ENCODE data around the gene MC3R. TPM values are rescaled to one million over a fixed set of nuclear protein-coding genes. Genes with fewer than 3 reads are reported as not detected.

Gene MC3R
- total RNA-seq, 2 experiments from 2014 or later, result not detected

GRCh38 chr20:56222945-56223344, 25.6 kb upstream of the MC3R start:
- CTCF ChIA-PET, result no interaction called here
- Mint-ChIP-seq H3K27ac (no peak overlapping the region), H3K4me1 (no peaks in the 10 kb centered on the region), H3K36me3 (no peaks in the 10 kb centered on the region), H3K9me3 (ENCODE audit: low read depth) (peaks cover 2% of the 10 kb centered on the region), H3K4me3 (no peak overlapping the region), H3K27me3 (no peaks in the 10 kb centered on the region)
- DNase-seq, result no peak
- no peak for ATAC-seq

GRCh38 chr20:56223352-56223751, 25.2 kb upstream of the MC3R start:
- Mint-ChIP-seq H3K4me3 (no peak overlapping the region), H3K27ac (no peak overlapping the region), H3K36me3 (no peaks in the 10 kb centered on the region), H3K27me3 (no peaks in the 10 kb centered on the region), H3K9me3 (ENCODE audit: low read depth) (peaks cover 2% of the 10 kb centered on the region), H3K4me1 (no peaks in the 10 kb centered on the region)
- DNase-seq (no peak), ATAC-seq (no peak)
- CTCF ChIA-PET, result no interaction called here

DNA sequence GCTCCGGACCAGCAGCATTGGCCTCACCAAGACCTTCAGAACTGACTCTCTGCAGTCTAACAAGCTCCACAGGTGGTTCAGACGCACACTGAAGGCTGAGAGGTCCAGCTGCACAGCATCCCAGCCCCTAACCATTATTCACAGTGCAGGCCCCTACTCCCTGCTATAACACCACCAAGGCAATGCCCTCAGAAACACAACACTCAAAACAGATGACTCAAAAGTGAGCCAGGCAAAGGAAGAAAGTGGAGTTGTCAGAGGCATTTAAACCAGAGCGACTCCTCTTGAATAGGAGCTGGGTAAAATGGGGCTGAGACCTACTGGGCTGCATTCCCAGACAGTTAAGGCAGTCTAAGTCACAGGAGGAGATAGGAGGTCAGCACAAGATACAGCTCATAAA, 20.5 kb upstream of the MC3R start:
- Mint-ChIP-seq H3K4me3 (no peak overlapping the region), H3K9me3 (ENCODE audit: low read depth) (no peaks in the 10 kb centered on the region), H3K27me3 (no peaks in the 10 kb centered on the region), H3K36me3 (no peaks in the 10 kb centered on the region), H3K27ac (no peak overlapping the region), H3K4me1 (no peaks in the 10 kb centered on the region)
- ATAC-seq, result no peak
- no peak for DNase-seq
- CTCF ChIA-PET, result no interaction called here

- Mint-ChIP-seq H3K27me3 (no peaks in the 10 kb centered on the region), H3K4me1 (no peaks in the 10 kb centered on the region), H3K36me3 (no peaks in the 10 kb centered on the region), H3K9me3 (ENCODE audit: low read depth) (peaks cover 7% of the 10 kb centered on the region), H3K4me3 (no peak overlapping the region), H3K27ac (no peak overlapping the region)
- CTCF ChIA-PET, result no interaction called here
- no peak for ATAC-seq
- no peak for DNase-seq
Observed at GRCh38 chr20:56229812-56230211, 18.7 kb upstream of the MC3R start.

DNA sequence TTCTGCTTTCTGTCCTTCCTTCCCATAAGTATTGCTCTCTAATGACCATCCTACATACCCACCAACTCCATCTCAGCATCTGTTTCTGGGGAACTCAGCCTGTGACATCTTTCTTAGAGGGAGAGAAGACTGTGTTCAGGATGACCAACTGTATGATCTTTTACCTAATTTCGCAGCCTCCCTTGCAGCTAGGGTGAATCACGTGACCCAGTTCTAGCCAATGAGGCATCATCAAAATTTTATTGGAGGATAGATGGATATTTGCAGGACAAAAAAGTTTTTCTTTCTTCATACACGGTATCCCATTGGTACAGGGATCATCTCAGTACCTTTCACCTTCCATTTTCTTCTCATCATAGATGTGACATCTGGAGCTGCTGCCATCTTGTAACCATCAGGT, 14.4 kb upstream of the MC3R start:
- CTCF ChIA-PET, result no interaction called here
- H3K9me3 Mint-ChIP-seq (ENCODE audit: low read depth), result peaks cover 9% of the 10 kb centered on the region
- H3K4me3 Mint-ChIP-seq, result no peak overlapping the region
- no peak overlapping the region for H3K27ac Mint-ChIP-seq
- ATAC-seq (no peak), DNase-seq (no peak)
- H3K27me3 Mint-ChIP-seq, result no peaks in the 10 kb centered on the region
- no peaks in the 10 kb centered on the region for H3K36me3 Mint-ChIP-seq
- H3K4me1 Mint-ChIP-seq, result no peaks in the 10 kb centered on the region

GRCh38 chr20:56237335-56237734, 11.2 kb upstream of the MC3R start:
- peaks cover 9% of the 10 kb centered on the region for H3K9me3 Mint-ChIP-seq (ENCODE audit: low read depth)

GRCh38 chr20:56244259-56244658, 4.3 kb upstream of the MC3R start:
- DNase-seq (no peak), ATAC-seq (no peak)
- no peak overlapping the region for H3K27ac Mint-ChIP-seq
- CTCF ChIA-PET, result no interaction called here
- peaks cover 4% of the 10 kb centered on the region for H3K27me3 Mint-ChIP-seq
- H3K4me3 Mint-ChIP-seq, result no peak overlapping the region
- H3K4me1 Mint-ChIP-seq, result no peaks in the 10 kb centered on the region
- no peaks in the 10 kb centered on the region for H3K9me3 Mint-ChIP-seq (ENCODE audit: low read depth)
- no peaks in the 10 kb centered on the region for H3K36me3 Mint-ChIP-seq

More at GRCh38 chr20:56237335-56237734, 11.2 kb upstream of the MC3R start:
- no peak overlapping the region for H3K4me3 Mint-ChIP-seq
- H3K27ac Mint-ChIP-seq, result no peak overlapping the region
- DNase-seq, result no peak
- CTCF ChIA-PET, result no interaction called here
- H3K4me1 Mint-ChIP-seq, result no peaks in the 10 kb centered on the region
- no peaks in the 10 kb centered on the region for H3K27me3 Mint-ChIP-seq
- H3K36me3 Mint-ChIP-seq, result no peaks in the 10 kb centered on the region
- ATAC-seq, result no peak

- CTCF ChIA-PET, result no interaction called here
- H3K36me3 Mint-ChIP-seq, result no peaks in the 10 kb centered on the region
- H3K4me3 Mint-ChIP-seq, result no peak overlapping the region
- no peak overlapping the region for H3K27ac Mint-ChIP-seq
- DNase-seq (no peak), ATAC-seq (no peak)
- H3K9me3 Mint-ChIP-seq (ENCODE audit: low read depth), result no peaks in the 10 kb centered on the region
- H3K4me1 Mint-ChIP-seq, result no peaks in the 10 kb centered on the region
- H3K27me3 Mint-ChIP-seq, result peaks cover 4% of the 10 kb centered on the region
Observed at GRCh38 chr20:56245761-56246160, 2.8 kb upstream of the MC3R start.

DNA sequence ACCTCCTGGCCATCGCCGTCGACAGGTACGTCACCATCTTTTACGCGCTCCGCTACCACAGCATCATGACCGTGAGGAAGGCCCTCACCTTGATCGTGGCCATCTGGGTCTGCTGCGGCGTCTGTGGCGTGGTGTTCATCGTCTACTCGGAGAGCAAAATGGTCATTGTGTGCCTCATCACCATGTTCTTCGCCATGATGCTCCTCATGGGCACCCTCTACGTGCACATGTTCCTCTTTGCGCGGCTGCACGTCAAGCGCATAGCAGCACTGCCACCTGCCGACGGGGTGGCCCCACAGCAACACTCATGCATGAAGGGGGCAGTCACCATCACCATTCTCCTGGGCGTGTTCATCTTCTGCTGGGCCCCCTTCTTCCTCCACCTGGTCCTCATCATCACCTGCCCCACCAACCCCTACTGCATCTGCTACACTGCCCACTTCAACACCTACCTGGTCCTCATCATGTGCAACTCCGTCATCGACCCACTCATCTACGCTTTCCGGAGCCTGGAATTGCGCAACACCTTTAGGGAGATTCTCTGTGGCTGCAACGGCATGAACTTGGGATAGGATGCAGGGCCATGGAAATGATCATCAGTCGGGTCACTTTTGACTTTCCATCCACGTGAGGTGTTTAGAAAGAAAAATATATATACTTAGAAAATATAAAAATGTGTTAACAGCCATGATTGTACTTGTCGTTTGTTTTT, 868 bp downstream of the MC3R start:
- ATAC-seq (no peak), DNase-seq (no peak)
- Mint-ChIP-seq H3K9me3 (ENCODE audit: low read depth) (no peaks in the 10 kb centered on the region), H3K4me3 (no peak overlapping the region), H3K27ac (no peak overlapping the region), H3K4me1 (no peaks in the 10 kb centered on the region), H3K36me3 (no peaks in the 10 kb centered on the region), H3K27me3 (peaks cover 8% of the 10 kb centered on the region)
- CTCF ChIA-PET, result interaction anchor here (1.2 kb wide), 1 partner anchor 94 kb away, joined by 13 read pairs; no protein-coding TSS in a partner anchor

DNA sequence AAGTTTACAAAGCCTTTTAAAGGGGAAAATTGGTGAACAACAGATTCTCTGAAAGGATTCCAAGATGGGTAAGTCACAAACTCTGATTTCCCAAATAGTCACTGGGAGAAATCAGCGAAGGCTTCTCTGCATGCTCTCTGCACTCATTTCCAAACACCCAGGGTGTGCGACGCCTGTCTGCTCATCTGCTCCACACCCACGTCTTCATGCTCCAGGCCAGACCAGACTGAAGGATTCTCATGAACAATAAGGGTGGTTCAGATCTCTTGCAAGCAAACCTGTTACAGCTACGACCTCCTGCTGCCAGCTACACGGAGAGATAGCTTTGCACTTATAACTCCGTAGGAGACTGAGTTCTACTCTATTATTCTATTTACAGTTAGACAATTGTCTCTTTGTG, 1.4 kb downstream of the MC3R start:
- CTCF ChIA-PET, result no interaction called here
- ATAC-seq, result no peak
- peaks cover 8% of the 10 kb centered on the region for H3K27me3 Mint-ChIP-seq

DNA sequence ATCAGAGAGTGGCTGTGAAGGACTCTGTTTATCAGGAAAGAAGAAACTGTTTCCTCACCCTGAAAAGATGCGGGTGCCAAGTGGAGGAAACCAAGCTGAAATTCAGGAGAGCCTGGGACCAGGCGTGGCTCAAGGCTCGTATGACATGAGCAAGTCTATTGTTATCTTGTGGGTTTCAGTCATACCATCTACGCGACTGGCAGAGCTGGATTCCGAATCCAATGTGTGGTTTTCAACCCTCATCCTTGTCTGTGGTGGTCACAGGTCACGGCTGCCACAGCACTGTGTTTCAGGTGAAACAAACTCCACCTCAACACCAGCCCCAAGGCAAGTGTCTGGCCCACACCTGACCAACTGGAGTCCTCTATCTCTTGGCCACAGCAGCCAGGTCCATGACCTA, 9.1 kb downstream of the MC3R start:
- CTCF ChIA-PET, result no interaction called here
- no peak for ATAC-seq
- no peaks in the 10 kb centered on the region for H3K4me1 Mint-ChIP-seq
- no peak overlapping the region for H3K27ac Mint-ChIP-seq
- no peak overlapping the region for H3K4me3 Mint-ChIP-seq
- no peak for DNase-seq
- H3K9me3 Mint-ChIP-seq (ENCODE audit: low read depth), result no peaks in the 10 kb centered on the region
- H3K36me3 Mint-ChIP-seq, result no peaks in the 10 kb centered on the region
- H3K27me3 Mint-ChIP-seq, result peaks cover 6% of the 10 kb centered on the region

More for the DNA sequence above, 1.4 kb downstream of the MC3R start:
- no peak overlapping the region for H3K4me3 Mint-ChIP-seq
- H3K9me3 Mint-ChIP-seq (ENCODE audit: low read depth), result no peaks in the 10 kb centered on the region
- H3K27ac Mint-ChIP-seq, result no peak overlapping the region
- no peaks in the 10 kb centered on the region for H3K4me1 Mint-ChIP-seq
- H3K36me3 Mint-ChIP-seq, result no peaks in the 10 kb centered on the region
- DNase-seq, result no peak

- H3K36me3 Mint-ChIP-seq, result no peaks in the 10 kb centered on the region
- peaks cover 2% of the 10 kb centered on the region for H3K27me3 Mint-ChIP-seq
- no peaks in the 10 kb centered on the region for H3K4me1 Mint-ChIP-seq
- no peak overlapping the region for H3K4me3 Mint-ChIP-seq
- ATAC-seq, result no peak
- DNase-seq, result no peak
- H3K27ac Mint-ChIP-seq, result no peak overlapping the region
- CTCF ChIA-PET, result interaction anchor here (0.8 to 1.0 kb wide), 2 partner anchors 84 to 112 kb away, joined by 3 to 5 read pairs; no protein-coding TSS in a partner anchor
- H3K9me3 Mint-ChIP-seq (ENCODE audit: low read depth), result no peaks in the 10 kb centered on the region
Observed at GRCh38 chr20:56259948-56260347, 11.4 kb downstream of the MC3R start.

- no peak for ATAC-seq
- DNase-seq, result no peak
- H3K4me3 Mint-ChIP-seq, result no peak overlapping the region
- no peaks in the 10 kb centered on the region for H3K9me3 Mint-ChIP-seq (ENCODE audit: low read depth)
- no peak overlapping the region for H3K27ac Mint-ChIP-seq
- CTCF ChIA-PET, result no interaction called here
- no peaks in the 10 kb centered on the region for H3K27me3 Mint-ChIP-seq
- no peaks in the 10 kb centered on the region for H3K36me3 Mint-ChIP-seq
- no peaks in the 10 kb centered on the region for H3K4me1 Mint-ChIP-seq
Observed at GRCh38 chr20:56268536-56268935, 20.0 kb downstream of the MC3R start.

DNA sequence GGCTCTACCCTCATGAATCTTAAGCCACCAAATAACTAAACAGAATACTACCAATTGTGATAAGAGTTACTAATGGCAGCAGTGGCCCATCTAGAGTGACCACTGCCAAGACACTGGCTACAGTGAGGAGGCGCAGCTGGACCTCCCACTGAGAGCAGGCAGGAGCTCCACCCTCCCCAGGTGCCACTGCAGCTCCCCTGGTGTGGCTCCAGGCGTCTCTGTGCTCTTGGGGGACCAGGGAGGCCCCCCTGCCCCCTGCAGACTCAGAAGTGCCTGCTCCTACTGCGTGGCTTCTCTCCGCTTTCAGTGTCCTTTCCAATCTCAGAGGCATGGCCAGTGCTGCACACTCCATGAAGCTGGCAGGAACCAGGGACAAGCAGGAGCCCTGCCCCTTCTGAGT, 23.4 kb downstream of the MC3R start:
- Mint-ChIP-seq H3K27me3 (no peaks in the 10 kb centered on the region), H3K27ac (no peak overlapping the region), H3K4me1 (no peaks in the 10 kb centered on the region), H3K4me3 (no peak overlapping the region), H3K36me3 (no peaks in the 10 kb centered on the region), H3K9me3 (ENCODE audit: low read depth) (no peaks in the 10 kb centered on the region)
- CTCF ChIA-PET, result no interaction called here
- DNase-seq (no peak), ATAC-seq (no peak)

- ATAC-seq (no peak), DNase-seq (no peak)
- Mint-ChIP-seq H3K27me3 (no peaks in the 10 kb centered on the region), H3K9me3 (ENCODE audit: low read depth) (no peaks in the 10 kb centered on the region), H3K36me3 (no peaks in the 10 kb centered on the region), H3K27ac (no peak overlapping the region), H3K4me1 (no peaks in the 10 kb centered on the region), H3K4me3 (no peak overlapping the region)
- CTCF ChIA-PET, result no interaction called here
Observed at GRCh38 chr20:56273491-56273890, 25.0 kb downstream of the MC3R start.

All from activated CD8-positive, alpha-beta memory T cell treated with anti-CD3 and anti-CD28 coated beads, Interleukin-2, amount 10 ng/mL, durations not matched to agents 7 days and 5 days (primary cell).